Activated naive CD8-positive, alpha-beta T cell treated with anti-CD3 and anti-CD28 coated beads for 36 hours (primary cell): ENCODE data around the gene LMX1B. TPM values are rescaled to one million over a fixed set of nuclear protein-coding genes. Genes with fewer than 3 reads are reported as not detected.
"Not testable (repeated sequence)": the region's sequence is repeated elsewhere in the genome, so short reads cannot be mapped to it uniquely, and the experiment has no call there.

Source experiments
- DNase-seq: peaks from one replicate; pipeline ENCODE4 v3.0.0; 2021
- H3K27ac Mint-ChIP-seq: one replicate; pipeline ENCODE4 v1.8.0; 2022; ENCODE audit warnings: mild to moderate bottlenecking, moderate library complexity, mixed read lengths
- H3K27me3 Mint-ChIP-seq: one replicate; pipeline ENCODE4 v1.8.0; 2022; ENCODE audit warnings: mild to moderate bottlenecking, mixed read lengths
- H3K36me3 Mint-ChIP-seq: one replicate; pipeline ENCODE4 v1.8.0; 2021; ENCODE audit warnings: mild to moderate bottlenecking, mixed read lengths
- H3K4me1 Mint-ChIP-seq: one replicate; pipeline ENCODE4 v1.8.0; 2021; ENCODE audit warnings: mixed read lengths
- H3K4me3 Mint-ChIP-seq: one replicate; pipeline ENCODE4 v1.8.0; 2022; ENCODE audit warnings: mild to moderate bottlenecking, moderate library complexity, mixed read lengths
- H3K9me3 Mint-ChIP-seq: one replicate; pipeline ENCODE4 v1.8.0; 2022; ENCODE audit warnings: mixed read lengths
- total RNA-seq, 2 experiments: library from RNA; stranded (reverse); gene quantifications; one replicate each; pipeline ENCODE4 v1.2.3, GENCODE V29; 2021

The LMX1B gene
- total RNA-seq, 2 experiments from 2014 or later, result not detected

DNA sequence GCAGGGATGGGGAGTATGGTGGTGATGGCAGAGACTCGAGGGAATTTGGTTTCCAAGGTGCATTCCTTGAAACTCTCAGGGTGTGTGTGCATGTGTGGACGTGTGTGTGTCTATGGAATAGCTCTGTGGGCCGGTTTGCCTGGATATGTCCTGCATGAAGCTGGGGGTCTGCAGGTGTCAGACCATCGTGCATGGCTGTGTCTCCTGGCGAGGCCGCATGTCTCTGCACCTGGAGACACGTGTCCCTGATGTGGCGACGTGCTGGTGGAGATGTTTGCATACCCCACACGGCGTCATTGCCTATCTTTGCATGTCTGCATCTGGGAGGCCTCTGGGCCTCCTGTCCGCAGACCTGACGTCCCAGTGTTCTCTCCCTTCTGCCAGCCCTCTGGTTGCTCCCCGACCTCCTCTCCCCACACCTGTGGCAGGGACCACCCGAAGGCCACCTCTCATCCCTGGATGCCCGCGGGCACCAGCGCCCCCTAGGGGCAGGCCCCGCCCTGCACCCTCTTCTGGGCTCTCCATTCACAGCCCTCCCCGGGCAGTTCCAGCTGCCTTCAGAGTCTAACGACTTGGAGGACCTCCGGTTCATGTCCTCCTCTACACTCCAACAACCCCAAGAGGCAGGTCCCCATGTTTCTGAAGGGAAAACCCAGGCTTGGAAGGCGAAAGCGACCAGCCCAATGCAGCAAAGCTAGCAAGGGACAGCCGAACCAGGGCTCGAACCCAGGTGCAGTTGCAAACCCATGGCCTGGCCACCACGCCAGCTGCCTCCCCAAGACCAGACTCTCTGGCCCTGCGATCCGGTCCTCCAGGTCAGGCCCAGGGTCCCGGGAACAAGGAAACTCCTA is 88.6 kb downstream of the LMX1B start:
- Mint-ChIP-seq H3K27ac (no peak overlapping the region), H3K27me3 (peaks cover 30% of the 10 kb centered on the region), H3K4me1 (peaks cover 17% of the 10 kb centered on the region), H3K36me3 (no peaks in the 10 kb centered on the region), H3K9me3 (no peaks in the 10 kb centered on the region), H3K4me3 (no peak overlapping the region)
- peak; percentile 50 for DNase-seq

- DNase-seq, result no peak
- H3K27ac Mint-ChIP-seq, result no peak overlapping the region
- no peaks in the 10 kb centered on the region for H3K9me3 Mint-ChIP-seq
- H3K4me1 Mint-ChIP-seq, result peaks cover 17% of the 10 kb centered on the region
- no peaks in the 10 kb centered on the region for H3K36me3 Mint-ChIP-seq
- no peak overlapping the region for H3K4me3 Mint-ChIP-seq
- H3K27me3 Mint-ChIP-seq, result peaks cover 30% of the 10 kb centered on the region
These were observed 89.5 kb downstream of the LMX1B start for GRCh38 chr9:126703002-126703865.

GRCh38 chr9:126703866-126704156 is 90.1 kb downstream of the LMX1B start:
- no peak for DNase-seq

GRCh38 chr9:126704157-126704891 is 90.6 kb downstream of the LMX1B start:
- H3K4me3 Mint-ChIP-seq, result no peak overlapping the region
- no peak overlapping the region for H3K27ac Mint-ChIP-seq
- H3K9me3 Mint-ChIP-seq, result no peaks in the 10 kb centered on the region
- H3K4me1 Mint-ChIP-seq, result peaks cover 17% of the 10 kb centered on the region
- no peaks in the 10 kb centered on the region for H3K36me3 Mint-ChIP-seq
- H3K27me3 Mint-ChIP-seq, result peaks cover 30% of the 10 kb centered on the region
- peak; percentile 49 for DNase-seq

More at GRCh38 chr9:126703866-126704156, 90.1 kb downstream of the LMX1B start:
- no peak overlapping the region for H3K4me3 Mint-ChIP-seq
- peaks cover 30% of the 10 kb centered on the region for H3K27me3 Mint-ChIP-seq
- no peak overlapping the region for H3K27ac Mint-ChIP-seq
- H3K36me3 Mint-ChIP-seq, result no peaks in the 10 kb centered on the region
- H3K4me1 Mint-ChIP-seq, result peaks cover 17% of the 10 kb centered on the region
- no peaks in the 10 kb centered on the region for H3K9me3 Mint-ChIP-seq

GRCh38 chr9:126704892-126705766 is 91.4 kb downstream of the LMX1B start:
- Mint-ChIP-seq H3K36me3 (no peaks in the 10 kb centered on the region), H3K4me3 (peak overlapping the region; percentile 19), H3K27me3 (peaks cover 30% of the 10 kb centered on the region), H3K4me1 (peaks cover 17% of the 10 kb centered on the region), H3K27ac (peak overlapping the region; percentile 19), H3K9me3 (no peaks in the 10 kb centered on the region)
- DNase-seq, result peak; percentile 84

DNA sequence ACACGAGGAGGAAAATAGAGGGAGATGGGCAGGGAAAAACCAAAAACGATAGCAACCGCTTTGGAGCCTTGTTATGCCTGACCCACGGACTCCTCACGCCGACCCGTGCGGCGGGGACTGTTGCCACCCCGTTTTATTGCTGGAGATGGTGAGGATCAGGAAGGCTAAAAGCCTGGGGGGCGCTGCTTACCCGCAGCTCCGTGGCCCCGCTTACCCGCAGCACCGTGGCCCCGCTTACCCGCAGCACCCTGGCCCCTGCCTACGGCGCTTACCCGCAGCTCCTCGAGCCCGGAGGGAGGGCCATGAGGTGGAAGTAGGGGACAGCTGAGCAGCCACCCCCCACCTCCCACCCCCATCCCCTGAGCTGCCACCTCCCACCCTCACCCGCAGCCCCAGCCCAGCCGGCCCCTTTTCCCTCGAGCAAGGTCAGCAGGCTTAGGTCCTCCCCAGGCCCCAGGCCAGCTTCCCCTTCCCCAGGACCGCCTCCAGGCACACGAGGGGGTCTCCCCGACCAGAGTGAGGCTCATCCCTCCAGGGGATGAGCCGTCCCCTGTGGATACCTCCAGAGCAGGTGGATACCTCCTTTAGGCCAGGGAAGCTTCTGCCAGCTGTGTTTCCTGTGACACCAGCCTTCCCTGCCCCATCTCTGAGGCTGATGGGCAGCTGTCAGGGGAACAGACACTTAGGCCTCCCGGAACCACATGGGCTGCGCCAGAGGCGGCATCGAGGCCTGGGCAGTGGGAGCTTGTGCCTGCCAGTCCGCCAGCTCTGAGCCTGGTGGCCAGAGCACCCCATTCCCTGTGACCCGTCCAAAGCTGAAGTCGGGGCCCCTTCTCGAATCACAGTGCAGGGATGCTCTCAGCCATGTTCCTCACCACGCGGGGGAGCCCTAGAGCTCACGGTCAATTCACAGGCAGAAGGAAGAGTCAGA is 92.3 kb downstream of the LMX1B start:
- Mint-ChIP-seq H3K27me3 (peaks cover 30% of the 10 kb centered on the region), H3K36me3 (no peaks in the 10 kb centered on the region), H3K9me3 (no peaks in the 10 kb centered on the region), H3K4me3 (peak overlapping the region; percentile 19), H3K27ac (peak overlapping the region; percentile 19), H3K4me1 (peaks cover 17% of the 10 kb centered on the region)
- peak; percentile 75 for DNase-seq

DNA sequence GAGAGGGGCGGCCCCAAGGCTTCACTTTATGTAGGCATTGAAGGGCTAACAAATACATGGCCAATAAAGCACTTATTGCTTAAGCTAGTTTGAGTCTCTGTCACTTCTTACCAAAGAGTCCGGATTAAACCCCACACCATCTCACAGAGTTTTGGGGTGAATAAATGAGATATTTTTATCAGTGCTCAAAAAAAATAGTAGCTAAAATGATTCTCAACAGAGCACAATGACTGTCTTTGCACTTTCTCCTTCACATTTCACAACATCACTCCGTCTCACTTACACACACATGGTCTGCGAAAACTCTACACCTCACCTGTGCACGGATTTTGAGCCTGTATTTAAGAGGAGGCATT is 92.9 kb downstream of the LMX1B start:
- H3K27ac Mint-ChIP-seq, result no peak overlapping the region
- no peak for DNase-seq

DNA sequence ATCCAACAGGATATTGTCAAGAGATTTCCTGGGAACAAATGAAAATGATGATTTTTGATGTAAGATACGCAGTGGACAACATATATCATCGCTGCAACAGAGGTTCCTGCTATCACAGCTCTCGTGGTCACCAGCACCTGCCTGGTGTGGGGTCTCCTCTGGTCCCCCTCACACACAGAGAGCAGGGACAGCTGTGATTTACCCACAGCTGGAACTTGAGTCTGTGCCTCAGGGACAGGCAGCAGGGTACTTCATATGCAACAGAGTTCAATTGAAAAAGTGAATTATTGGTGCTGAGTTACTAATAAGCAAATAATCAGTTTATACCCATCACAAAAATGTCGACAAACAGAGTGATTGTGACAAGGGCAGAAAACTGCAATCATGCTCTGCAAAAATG is 93.4 kb downstream of the LMX1B start:
- H3K9me3 Mint-ChIP-seq, result no peaks in the 10 kb centered on the region
- H3K27ac Mint-ChIP-seq, result no peak overlapping the region
- H3K36me3 Mint-ChIP-seq, result no peaks in the 10 kb centered on the region
- H3K27me3 Mint-ChIP-seq, result peaks cover 25% of the 10 kb centered on the region
- no peak for DNase-seq
- H3K4me1 Mint-ChIP-seq, result peaks cover 17% of the 10 kb centered on the region
- H3K4me3 Mint-ChIP-seq, result no peak overlapping the region

More for the DNA sequence above, 92.9 kb downstream of the LMX1B start:
- H3K9me3 Mint-ChIP-seq, result no peaks in the 10 kb centered on the region
- no peak overlapping the region for H3K4me3 Mint-ChIP-seq
- peaks cover 26% of the 10 kb centered on the region for H3K27me3 Mint-ChIP-seq
- H3K36me3 Mint-ChIP-seq, result no peaks in the 10 kb centered on the region
- H3K4me1 Mint-ChIP-seq, result peaks cover 17% of the 10 kb centered on the region

DNA sequence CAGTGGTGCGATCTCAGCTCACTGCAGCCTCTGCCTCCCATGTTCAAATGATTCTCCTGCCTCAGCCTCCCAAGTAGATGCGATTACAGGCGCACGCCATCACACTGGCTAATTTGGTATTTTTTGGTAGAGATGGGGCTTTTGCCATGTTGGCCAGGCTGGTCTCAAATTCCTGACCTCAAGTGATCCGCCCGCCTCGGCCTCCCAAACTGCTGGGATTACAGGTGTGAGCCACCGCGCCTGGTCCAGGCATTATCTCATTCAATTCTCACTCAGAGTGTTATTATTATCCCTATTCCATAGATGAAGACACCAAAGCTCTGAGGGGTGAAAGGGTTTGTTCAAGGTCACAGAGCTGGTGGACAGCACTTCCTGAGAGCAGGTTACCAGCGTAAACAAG is 94.0 kb downstream of the LMX1B start:
- not testable (repeated sequence) for H3K9me3 Mint-ChIP-seq, DNase-seq, H3K36me3 Mint-ChIP-seq, H3K27ac Mint-ChIP-seq, H3K4me3 Mint-ChIP-seq
- H3K27me3 Mint-ChIP-seq, result peaks cover 21% of the 10 kb centered on the region
- peaks cover 17% of the 10 kb centered on the region for H3K4me1 Mint-ChIP-seq

GRCh38 chr9:126708178-126708577 is 94.5 kb downstream of the LMX1B start:
- no peak overlapping the region for H3K27ac Mint-ChIP-seq
- H3K27me3 Mint-ChIP-seq, result peaks cover 16% of the 10 kb centered on the region
- no peak for DNase-seq
- H3K4me1 Mint-ChIP-seq, result peaks cover 17% of the 10 kb centered on the region
- no peaks in the 10 kb centered on the region for H3K9me3 Mint-ChIP-seq
- H3K4me3 Mint-ChIP-seq, result no peak overlapping the region
- no peaks in the 10 kb centered on the region for H3K36me3 Mint-ChIP-seq

DNA sequence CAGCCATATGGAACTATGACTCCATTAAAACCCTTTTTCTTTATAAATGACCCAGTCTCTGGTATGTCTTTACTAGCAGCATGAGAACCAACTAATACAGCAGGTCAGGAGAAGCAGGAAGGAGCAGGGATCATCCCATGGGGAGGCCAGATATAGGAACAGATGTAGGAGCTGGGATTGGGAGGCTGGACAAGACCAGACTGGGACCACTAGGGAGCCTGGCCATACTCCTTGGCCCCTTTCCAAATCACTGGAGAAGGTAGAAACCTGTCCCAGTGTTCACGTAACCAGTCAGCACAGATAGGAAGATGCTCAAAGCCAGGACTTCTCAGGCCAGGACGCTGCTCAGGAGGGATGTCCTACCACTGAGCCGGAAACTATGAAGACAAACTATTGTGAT is 95.5 kb downstream of the LMX1B start:
- H3K4me1 Mint-ChIP-seq, result peaks cover 16% of the 10 kb centered on the region
- peaks cover 6% of the 10 kb centered on the region for H3K27me3 Mint-ChIP-seq
- no peak for DNase-seq
- no peaks in the 10 kb centered on the region for H3K9me3 Mint-ChIP-seq
- no peak overlapping the region for H3K4me3 Mint-ChIP-seq
- no peak overlapping the region for H3K27ac Mint-ChIP-seq
- no peaks in the 10 kb centered on the region for H3K36me3 Mint-ChIP-seq

- Mint-ChIP-seq H3K36me3 (no peaks in the 10 kb centered on the region), H3K9me3 (no peaks in the 10 kb centered on the region), H3K4me1 (peaks cover 16% of the 10 kb centered on the region), H3K27me3 (no peaks in the 10 kb centered on the region), H3K27ac (no peak overlapping the region), H3K4me3 (no peak overlapping the region)
- DNase-seq, result no peak
These were observed 101.7 kb downstream of the LMX1B start for GRCh38 chr9:126715382-126715781.

DNA sequence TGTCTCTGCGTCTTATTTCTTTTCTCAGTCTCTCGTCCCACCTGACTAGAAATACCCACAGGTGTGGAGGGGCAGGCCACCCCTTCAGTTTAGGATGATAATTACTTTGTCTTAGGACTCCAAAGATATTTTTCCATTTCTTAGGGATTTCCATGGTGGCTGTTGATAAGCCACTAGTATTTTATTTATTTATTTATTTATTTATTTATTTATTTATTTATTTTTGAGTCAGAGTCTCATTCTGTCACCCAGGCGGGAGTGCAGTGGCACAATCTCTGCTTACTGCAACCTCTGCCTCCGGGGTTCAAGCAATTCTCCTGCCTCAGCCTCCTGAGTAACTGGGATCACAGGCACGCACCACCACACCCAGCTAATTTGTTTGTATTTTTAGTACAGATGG is 103.7 kb downstream of the LMX1B start:
- peaks cover 33% of the 10 kb centered on the region for H3K4me1 Mint-ChIP-seq
- H3K27me3 Mint-ChIP-seq, H3K4me3 Mint-ChIP-seq, DNase-seq, H3K36me3 Mint-ChIP-seq, H3K27ac Mint-ChIP-seq, H3K9me3 Mint-ChIP-seq: not testable (repeated sequence)
